Measurements from ENCODE around the gene IL1RAPL1.

DNA sequence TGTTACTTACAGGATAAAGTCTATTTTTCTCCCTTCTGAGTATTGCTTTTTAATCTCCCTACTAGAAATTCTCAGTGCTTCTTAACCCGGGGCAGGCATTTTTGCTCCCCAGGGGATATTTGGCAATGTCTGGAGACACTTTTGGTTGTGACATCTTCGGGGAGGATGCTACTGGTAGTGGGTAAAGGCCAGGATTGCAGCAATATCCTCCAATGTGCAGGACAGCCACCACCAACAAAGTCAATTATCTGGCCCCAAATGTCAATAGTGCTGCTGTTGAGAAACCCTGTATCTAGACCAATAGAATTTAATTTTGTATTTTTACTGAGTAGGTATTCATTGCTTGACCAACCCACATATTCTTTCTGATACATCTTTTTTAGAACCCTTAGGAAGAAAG, 958.6 kb downstream of the IL1RAPL1 start:
- TF ChIP-seq, protein P1, sequence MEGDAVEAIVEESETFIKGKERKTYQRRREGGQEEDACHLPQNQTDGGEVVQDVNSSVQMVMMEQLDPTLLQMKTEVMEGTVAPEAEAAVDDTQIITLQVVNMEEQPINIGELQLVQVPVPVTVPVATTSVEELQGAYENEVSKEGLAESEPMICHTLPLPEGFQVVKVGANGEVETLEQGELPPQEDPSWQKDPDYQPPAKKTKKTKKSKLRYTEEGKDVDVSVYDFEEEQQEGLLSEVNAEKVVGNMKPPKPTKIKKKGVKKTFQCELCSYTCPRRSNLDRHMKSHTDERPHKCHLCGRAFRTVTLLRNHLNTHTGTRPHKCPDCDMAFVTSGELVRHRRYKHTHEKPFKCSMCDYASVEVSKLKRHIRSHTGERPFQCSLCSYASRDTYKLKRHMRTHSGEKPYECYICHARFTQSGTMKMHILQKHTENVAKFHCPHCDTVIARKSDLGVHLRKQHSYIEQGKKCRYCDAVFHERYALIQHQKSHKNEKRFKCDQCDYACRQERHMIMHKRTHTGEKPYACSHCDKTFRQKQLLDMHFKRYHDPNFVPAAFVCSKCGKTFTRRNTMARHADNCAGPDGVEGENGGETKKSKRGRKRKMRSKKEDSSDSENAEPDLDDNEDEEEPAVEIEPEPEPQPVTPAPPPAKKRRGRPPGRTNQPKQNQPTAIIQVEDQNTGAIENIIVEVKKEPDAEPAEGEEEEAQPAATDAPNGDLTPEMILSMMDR (IDR thresholded peaks at IDR 0.05) = no peak
- TF ChIP-seq POLR2A (IDR thresholded peaks at IDR 0.05; ENCODE audit: low read depth) (no peak), EP300 (IDR thresholded peaks at IDR 0.05) (no peak)

All from esophagus muscularis mucosa (tissue), 4 donors.